ENCODE measurements around the gene FHOD1. TPM values are rescaled to one million over a fixed set of nuclear protein-coding genes. Genes with fewer than 3 reads are reported as not detected.

The FHOD1 gene
- total and polyA plus RNA-seq, 10 donors, result 45.6 to 304 (median 147) TPM

- H3K4me3 ChIP-seq, result peak overlapping the region; percentile 45 to 95 (median 92)
- 3 to 17% (median 7%) methylated on average over 6 to 7 of the region's 7 CpGs for WGBS, 5 donors
- TF ChIP-seq POLR2A (IDR thresholded peaks at IDR 0.05), result no peak
- TF ChIP-seq CTCF (IDR thresholded peaks at IDR 0.05 in 8 of 11, conservative IDR thresholded peaks at IDR 0.05 in 3 of 11), result no peak
- TF ChIP-seq POLR2AphosphoS5 (IDR thresholded peaks at IDR 0.05), result no peak
- intact Hi-C loops (cut with DNase I; ENCODE audit: low total_unique reads), result no loop called here
- H3K9me3 ChIP-seq, result no peaks in the 10 kb centered on the region
- H3K4me1 ChIP-seq, result peaks cover 32 to 87% (median 60%) of the 10 kb centered on the region in 6 donors
- H3K36me3 ChIP-seq, result peaks cover 0 to 5% (median 0%) of the 10 kb centered on the region in 6 donors
- peak overlapping the region in 6 of 8 donors; percentile 92 to 96 (median 92) for H3K27ac ChIP-seq
- DNase-seq, result no peak
- H3K27me3 ChIP-seq (replicated peaks in 1 of 7), result peaks cover 0 to 30% (median 7%) of the 10 kb centered on the region in 7 donors
Observed at GRCh38 chr16:67248073-67248400, 756 bp upstream of the FHOD1 start.

GRCh38 chr16:67246756-67247191 is 507 bp downstream of the FHOD1 start:
- Histone ChIP-seq H3K4me1 (peaks cover 43 to 88% (median 68%) of the 10 kb centered on the region in 6 donors), H3K27ac (peak overlapping the region; percentile 89 to 96 (median 92)), H3K27me3 (replicated peaks in 1 of 7) (peaks cover 0 to 30% (median 7%) of the 10 kb centered on the region in 7 donors), H3K36me3 (peaks cover 0 to 14% (median 0%) of the 10 kb centered on the region in 6 donors), H3K4me3 (peak overlapping the region; percentile 65 to 95 (median 93)), H3K9me3 (no peaks in the 10 kb centered on the region)
- no peak for TF ChIP-seq CTCF (IDR thresholded peaks at IDR 0.05 in 8 of 11, conservative IDR thresholded peaks at IDR 0.05 in 3 of 11)
- no peak for TF ChIP-seq POLR2AphosphoS5 (IDR thresholded peaks at IDR 0.05)
- no peak for TF ChIP-seq POLR2A (IDR thresholded peaks at IDR 0.05)
- peak; percentile 91 for DNase-seq
- WGBS, 5 donors, result 0 to 1% (median 0%) methylated on average over 13 to 26 of the region's 26 CpGs
- intact Hi-C loops (cut with DNase I; ENCODE audit: low total_unique reads), result no loop called here

- H3K4me3 ChIP-seq, result peak overlapping the region; percentile 65 to 95 (median 93)
- peaks cover 0 to 30% (median 7%) of the 10 kb centered on the region in 7 donors for H3K27me3 ChIP-seq (replicated peaks in 1 of 7)
- no peaks in the 10 kb centered on the region for H3K9me3 ChIP-seq
- H3K4me1 ChIP-seq, result peaks cover 49 to 94% (median 74%) of the 10 kb centered on the region in 6 donors
- 0 to 1% (median 1%) methylated on average over 18 to 48 of the region's 48 CpGs for WGBS, 5 donors
- intact Hi-C loops (cut with DNase I; ENCODE audit: low total_unique reads), result no loop called here
- DNase-seq, result peak; percentile 93
- H3K36me3 ChIP-seq, result peaks cover 0 to 19% (median 0%) of the 10 kb centered on the region in 6 donors
- peak overlapping the region; percentile 89 to 96 (median 92) for H3K27ac ChIP-seq
- TF ChIP-seq POLR2AphosphoS5 (IDR thresholded peaks at IDR 0.05), result peak; percentile 68 to 87 (median 82)
- TF ChIP-seq POLR2A (IDR thresholded peaks at IDR 0.05), result peak in 1 of 3 donors; percentile 47
- TF ChIP-seq CTCF (IDR thresholded peaks at IDR 0.05 in 8 of 11, conservative IDR thresholded peaks at IDR 0.05 in 3 of 11), result peak in 4 of 11 experiments; percentile 11 to 45 (median 28)
Observed at GRCh38 chr16:67246081-67246755, 1.1 kb downstream of the FHOD1 start.

- H3K4me3 ChIP-seq, result peak overlapping the region; percentile 65 to 95 (median 93)
- H3K4me1 ChIP-seq, result peaks cover 51 to 94% (median 79%) of the 10 kb centered on the region in 6 donors
- no peaks in the 10 kb centered on the region for H3K9me3 ChIP-seq
- H3K27ac ChIP-seq, result peak overlapping the region; percentile 89 to 96 (median 92)
- peaks cover 0 to 24% (median 0%) of the 10 kb centered on the region in 6 donors for H3K36me3 ChIP-seq
- DNase-seq, result no peak
- H3K27me3 ChIP-seq (replicated peaks in 1 of 7), result peaks cover 0 to 28% (median 7%) of the 10 kb centered on the region in 7 donors
- WGBS, 5 donors, result 21 to 41% (median 31%) methylated on average over 7 to 8 of the region's 8 CpGs
- TF ChIP-seq POLR2AphosphoS5 (IDR thresholded peaks at IDR 0.05) (no peak), POLR2A (IDR thresholded peaks at IDR 0.05) (no peak)
- intact Hi-C loops (cut with DNase I; ENCODE audit: low total_unique reads), result no loop called here
Observed at GRCh38 chr16:67245674-67246080, 1.6 kb downstream of the FHOD1 start.

Measured in spleen (tissue), 11 donors.